Adrenal gland (tissue), 12 donors: ENCODE results near the gene TNFSF18. TPM values are rescaled to one million over a fixed set of nuclear protein-coding genes. Genes with fewer than 3 reads are reported as not detected.
A peak's percentile ranks its signal among the peaks of the same experiment; 100 is the strongest.

Experiments used
- DNase-seq, 7 donors: peaks; one replicate each; pipeline ENCODE4 v3.0.0-alpha.2; 2019 to 2020
- H3K27ac ChIP-seq, 5 donors: fragments of 200-600 bp; sonication (generic) in 4 of 5; 1 replicate in 3 of 5; 2 replicates in 2 of 5; pipeline versions ENCODE4 v1.5.1 to v1.8.0; 2016 to 2020; ENCODE audit warnings: mild to moderate bottlenecking in 1 of 5
- H3K27me3 ChIP-seq: fragments of 200-600 bp; 2 replicates; pipeline ENCODE4 v1.8.0; 2021
- H3K36me3 ChIP-seq, 2 donors: fragments of 200-600 bp; replicated peaks in 1 of 2; 1 replicate in 1 of 2; 2 replicates in 1 of 2; pipeline versions ENCODE4 v1.5.1 to v1.8.0; 2018 to 2022
- H3K4me1 ChIP-seq, 2 donors: fragments of 200-600 bp; replicated peaks in 1 of 2; 1 replicate in 1 of 2; 2 replicates in 1 of 2; pipeline versions ENCODE4 v1.5.1 to v1.8.0; 2018 to 2021
- H3K4me3 ChIP-seq, 4 donors: fragments of 200-600 bp; sonication (generic) in 3 of 4; one replicate each; pipeline ENCODE4 v1.5.1; 2016 to 2018
- H3K9me3 ChIP-seq, 3 donors: fragments of 200-600 bp; sonication (generic) in 1 of 3; replicated peaks in 1 of 3; 1 replicate in 2 of 3; 2 replicates in 1 of 3; pipeline versions ENCODE4 v1.5.1 to v1.8.0; 2016 to 2021
- CTCF ChIP-seq, 6 experiments: fragments of 450-650 bp in 4 of 6; fragments of 200-600 bp in 2 of 6; sonication (generic) in 1 of 6; IDR thresholded peaks; 1 replicate in 5 of 6; 2 replicates in 1 of 6; pipeline versions ENCODE4 v1.5.1 to v1.8.0; 2016 to 2021; ENCODE audit warnings: antibody characterized with exemption in 6 of 6, mild to moderate bottlenecking in 2 of 6, moderate library complexity in 1 of 6
- POLR2A ChIP-seq, 2 donors: fragments of 450-650 bp; IDR thresholded peaks; one replicate each; pipeline ENCODE4 v1.6.1; 2017; ENCODE audit warnings: antibody characterized with exemption in 2 of 2, mild to moderate bottlenecking in 2 of 2, moderate library complexity in 1 of 2
- WGBS, 4 donors: extraction: QIAGEN DNeasy Blood & Tissue Kit in 2 of 4; methylation state at CpG; one replicate each; pipeline versions ENCODE4 v1.1.5 to v1.1.7; 2013 to 2017; 5-methylcytosine and 5-hydroxymethylcytosine counted together
- intact Hi-C, 2 donors: fragments of 100-400 bp; cut with DNase I; formaldehyde crosslinking; loops; one replicate each; pipeline versions ENCODE4 v1.14.1 to v1.15.0; 2022 to 2023
- polyA plus RNA-seq, 3 donors: library from polyadenylated mRNA; stranded (reverse); fragments of 200-250 nt in 2 of 3; fragments of 350-450 nt in 1 of 3; fragmentation: Illumina TruSeq in 1 of 3; extraction: RNeasy Lipid Tissue Mini Kit (QIAGEN cat#74804) in 1 of 3; gene quantifications; one replicate each; pipeline ENCODE4 v1.2.3, GENCODE V29; 2013 to 2014
- total RNA-seq, 9 donors: library from RNA; depleted of rRNA in 4 of 9; stranded (reverse); fragments of >200 nt in 4 of 9; fragments of 120-200 nt in 1 of 9; fragmentation: NEBNext Ultra II Directional in 1 of 9; extraction: Animal tissue kit (Norgen Biotek cat#: 25700) in 1 of 9; gene quantifications; one replicate each; pipeline versions ENCODE4 v1.1.0 to v1.2.4, GENCODE V29; 2013 to 2023
- donor health status: healthy with polysubstance abuse.
- donor health status: Bipolar disorder and iron deficiency.
- donor health status: DM: yes; HTN: yes; CAD: no.
- donor health status: DM: no; HTN: no; CAD: no.
- donor health status: DM: no; HTN: no; CAD: no.
- donor health status: DM: yes; HTN: yes; CAD: no.

The TNFSF18 gene
- total and polyA plus RNA-seq, 12 donors, result 0.07 to 1.0 (median 0.27) TPM; not detected in 8

GRCh38 chr1:173015629-173016028 is 35.1 kb downstream of the TNFSF18 start:
- intact Hi-C loops, result no loop called here
- DNase-seq, result no peak
- H3K4me3 ChIP-seq, result no peak overlapping the region
- H3K27me3 ChIP-seq, result no peaks in the 10 kb centered on the region
- 71 to 84% (median 79%) methylated on average over 1 of the region's 1 CpG for WGBS, 4 donors
- H3K36me3 ChIP-seq, result no peaks in the 10 kb centered on the region
- no peaks in the 10 kb centered on the region for H3K9me3 ChIP-seq
- H3K4me1 ChIP-seq, result no peaks in the 10 kb centered on the region
- no peak overlapping the region for H3K27ac ChIP-seq
- TF ChIP-seq CTCF (IDR thresholded peaks at IDR 0.05), result no peak
- no peak for TF ChIP-seq POLR2A (IDR thresholded peaks at IDR 0.05)

DNA sequence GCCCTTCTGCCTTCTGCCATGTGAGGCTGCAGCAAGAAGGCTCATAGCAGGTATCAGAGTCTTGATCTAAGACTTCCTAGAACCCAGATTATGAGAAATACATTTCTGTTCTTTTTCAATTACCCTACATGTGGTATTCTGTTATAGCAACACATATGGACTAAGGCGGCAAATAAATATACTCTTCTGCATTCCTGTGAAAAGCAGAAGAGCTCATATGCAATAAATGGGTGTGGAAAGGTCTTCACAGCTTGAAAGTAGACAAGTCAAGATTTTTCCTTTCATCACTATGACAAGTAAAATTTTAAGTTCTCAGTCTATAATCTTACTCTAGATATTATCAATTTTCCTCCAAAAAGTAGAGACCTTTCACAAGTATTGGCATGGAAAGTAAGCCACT is 36.6 kb downstream of the TNFSF18 start:
- Histone ChIP-seq H3K4me3 (no peak overlapping the region), H3K27me3 (no peaks in the 10 kb centered on the region), H3K27ac (no peak overlapping the region), H3K4me1 (no peaks in the 10 kb centered on the region), H3K9me3 (no peaks in the 10 kb centered on the region), H3K36me3 (no peaks in the 10 kb centered on the region)
- no peak for DNase-seq
- intact Hi-C loops, result no loop called here
- WGBS, 4 donors, result 87 to 95% (median 90%) methylated on average over 1 of the region's 1 CpG
- no peak for TF ChIP-seq CTCF (IDR thresholded peaks at IDR 0.05)
- TF ChIP-seq POLR2A (IDR thresholded peaks at IDR 0.05), result no peak

GRCh38 chr1:173012126-173012525 is 38.6 kb downstream of the TNFSF18 start:
- Histone ChIP-seq H3K27ac (no peak overlapping the region), H3K27me3 (no peaks in the 10 kb centered on the region), H3K4me3 (no peak overlapping the region), H3K36me3 (no peaks in the 10 kb centered on the region), H3K4me1 (no peaks in the 10 kb centered on the region), H3K9me3 (peaks cover 0 to 4% (median 0%) of the 10 kb centered on the region in 3 donors)
- DNase-seq, result no peak
- WGBS, 4 donors, result 87 to 93% (median 89%) methylated on average over 1 of the region's 1 CpG
- intact Hi-C loops, result no loop called here
- TF ChIP-seq CTCF (IDR thresholded peaks at IDR 0.05) (no peak), POLR2A (IDR thresholded peaks at IDR 0.05) (no peak)

DNA sequence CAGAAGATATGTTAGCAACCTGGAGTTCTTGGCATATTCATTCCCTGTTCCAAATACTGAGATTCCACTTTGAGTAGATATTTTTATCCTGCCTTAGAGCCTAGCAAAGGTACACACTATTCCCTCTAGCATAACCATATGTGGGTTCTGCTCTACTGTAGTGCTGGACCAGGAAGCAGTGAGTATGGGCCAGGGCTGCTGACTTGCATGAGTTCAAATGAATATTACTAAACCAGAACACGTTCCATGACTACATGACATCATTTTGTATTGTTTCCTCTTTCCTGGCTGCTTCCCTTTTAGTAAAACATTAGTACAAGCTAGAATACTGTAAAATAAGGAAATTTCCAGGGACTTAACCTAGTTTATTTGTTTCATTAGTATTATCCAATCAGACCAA is 41.1 kb downstream of the TNFSF18 start:
- Histone ChIP-seq H3K27me3 (no peaks in the 10 kb centered on the region), H3K27ac (no peak overlapping the region), H3K4me1 (no peaks in the 10 kb centered on the region), H3K4me3 (no peak overlapping the region), H3K9me3 (peaks cover 0 to 4% (median 0%) of the 10 kb centered on the region in 3 donors), H3K36me3 (no peaks in the 10 kb centered on the region)
- DNase-seq, result peak in 4 of 7 donors; percentile 18 to 53 (median 36)
- intact Hi-C loops, result no loop called here
- TF ChIP-seq CTCF (IDR thresholded peaks at IDR 0.05) (no peak), POLR2A (IDR thresholded peaks at IDR 0.05) (no peak)
- 41 to 55% (median 45%) methylated on average over 1 of the region's 1 CpG for WGBS, 4 donors
